ENCODE results near the gene GNG12.

The GNG12 gene

DNA sequence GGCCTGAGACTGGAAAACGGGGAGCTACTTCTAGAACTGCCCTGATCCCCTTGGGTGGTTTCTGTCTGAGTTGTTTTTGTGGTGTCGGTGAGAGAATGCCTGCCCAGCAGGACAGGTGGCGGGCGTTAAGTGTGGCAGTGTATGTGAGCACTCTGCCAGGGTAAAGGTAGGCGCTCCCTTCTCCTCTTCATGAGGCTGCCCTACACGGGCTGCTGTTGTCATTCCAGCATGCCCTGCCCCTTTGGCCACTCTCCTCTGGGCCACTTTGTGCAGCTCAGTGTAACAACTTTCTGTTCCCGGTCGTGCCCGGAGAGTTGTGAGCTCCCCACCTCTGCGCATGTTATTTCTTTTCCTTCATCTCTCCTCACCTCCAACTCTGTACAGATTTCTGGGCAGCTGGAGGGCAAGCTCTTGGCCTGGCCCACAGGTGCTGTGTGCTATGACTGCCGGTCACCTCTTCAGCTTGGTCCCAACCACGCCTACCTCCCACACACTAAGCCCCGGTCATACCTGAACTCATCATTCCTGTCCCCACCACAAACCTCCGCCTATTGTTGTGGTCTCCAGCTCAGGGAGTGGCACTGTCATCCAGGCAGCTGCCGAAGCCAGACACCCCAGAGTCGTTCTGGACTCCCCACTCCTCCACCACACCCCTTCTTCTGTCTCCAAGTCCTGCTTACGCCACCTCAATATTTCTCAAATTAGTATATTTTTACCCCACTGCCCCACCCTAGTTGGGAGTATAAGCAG is 79.3 kb downstream of the GNG12 start:
- DNase-seq (ENCODE audit: low read depth), result no peak

- DNase-seq (ENCODE audit: low read depth), result peak; percentile 51
These were observed 81.0 kb downstream of the GNG12 start for GRCh38 chr1:67752306-67752705.

DNA sequence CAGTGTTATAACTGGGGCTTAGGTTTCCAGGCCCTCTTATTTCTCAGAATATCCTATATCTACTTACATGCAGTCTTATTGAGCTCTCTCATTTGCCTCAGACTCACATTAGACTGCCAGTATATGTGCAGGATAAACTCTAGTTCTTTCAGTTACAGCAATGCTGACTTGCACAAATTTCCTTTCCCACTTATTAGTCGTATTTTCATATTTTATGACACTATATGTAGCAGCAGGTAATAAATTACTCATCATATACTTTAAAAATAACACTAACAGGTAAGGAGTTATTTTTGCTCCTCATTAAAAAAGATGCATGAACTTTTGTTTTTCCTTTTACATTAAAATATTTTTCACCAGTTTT is 82.6 kb downstream of the GNG12 start:
- no peak for DNase-seq (ENCODE audit: low read depth)

- DNase-seq (ENCODE audit: low read depth), result peak; percentile 80
These were observed 83.2 kb downstream of the GNG12 start for GRCh38 chr1:67749844-67750690.

DNA sequence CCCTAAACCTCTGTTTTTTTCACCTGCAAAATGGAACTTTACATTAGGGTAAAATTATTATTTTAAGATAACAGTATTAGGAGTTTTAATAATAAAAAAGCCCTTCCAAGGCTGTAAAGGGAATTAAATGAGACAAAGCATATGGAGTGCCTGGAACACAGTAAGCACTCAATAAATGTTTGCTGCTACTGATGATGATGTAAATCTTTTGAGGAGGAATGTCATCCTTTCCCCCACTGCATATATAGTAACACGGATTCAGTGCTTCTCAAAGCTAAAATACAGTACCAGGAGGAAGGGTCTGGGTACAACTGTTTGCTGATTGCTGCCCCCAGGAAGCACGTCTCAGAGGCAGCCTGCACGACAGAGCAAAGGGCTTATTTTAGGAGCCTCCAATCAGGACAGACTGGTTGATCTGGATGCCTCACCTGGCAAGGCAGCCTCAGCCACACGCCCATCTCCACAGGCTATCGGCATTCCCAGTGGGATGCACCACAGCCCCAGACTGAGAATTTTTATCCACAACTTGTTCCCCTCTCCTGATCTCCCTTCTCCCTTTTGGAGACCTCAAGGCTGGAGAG is 83.9 kb downstream of the GNG12 start:
- DNase-seq (ENCODE audit: low read depth), result no peak

- DNase-seq (ENCODE audit: low read depth), result peak; percentile 52
These were observed 84.6 kb downstream of the GNG12 start for GRCh38 chr1:67748630-67749029.

DNA sequence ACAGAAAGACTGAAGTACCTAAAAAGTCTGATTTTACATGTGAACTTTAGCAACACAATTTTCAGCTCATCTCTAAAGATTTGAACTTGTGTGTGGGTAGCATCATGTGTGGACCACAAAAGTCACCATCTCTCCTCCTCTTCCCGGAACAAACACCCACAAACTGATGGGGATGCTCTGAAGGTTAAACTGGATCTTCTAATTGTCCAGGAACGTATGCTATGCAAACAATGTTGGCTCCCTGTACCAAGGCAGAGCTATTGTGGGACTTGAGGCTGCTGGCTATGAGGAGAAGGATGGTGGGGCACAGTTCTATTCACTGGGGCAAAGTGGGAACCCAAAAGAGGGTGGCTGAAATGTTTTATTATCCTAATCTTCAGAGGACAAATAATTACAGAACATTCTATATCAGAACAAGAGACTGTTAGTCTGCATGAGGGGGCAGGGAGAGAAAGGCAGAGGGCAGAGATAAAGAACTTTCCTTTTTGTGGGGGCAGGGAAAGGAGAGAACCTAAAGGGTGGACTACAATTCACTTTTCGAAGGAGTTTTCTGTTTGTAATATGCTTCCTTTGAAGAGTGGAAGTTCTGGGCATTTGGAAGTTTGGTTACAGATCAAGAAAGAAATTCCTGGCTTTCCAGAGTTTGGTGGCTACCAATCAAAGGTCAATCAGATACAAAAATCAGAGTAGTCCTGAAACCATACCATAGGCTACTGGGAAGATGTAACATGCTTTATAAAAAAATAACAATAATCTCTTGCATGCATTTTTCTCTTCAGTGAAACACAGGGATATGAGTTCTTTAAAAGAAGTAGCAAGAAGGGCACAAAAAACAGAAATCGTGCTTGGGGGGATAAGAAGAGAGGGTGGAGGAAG is 85.4 kb downstream of the GNG12 start:
- DNase-seq (ENCODE audit: low read depth), result peak; percentile 50

DNA sequence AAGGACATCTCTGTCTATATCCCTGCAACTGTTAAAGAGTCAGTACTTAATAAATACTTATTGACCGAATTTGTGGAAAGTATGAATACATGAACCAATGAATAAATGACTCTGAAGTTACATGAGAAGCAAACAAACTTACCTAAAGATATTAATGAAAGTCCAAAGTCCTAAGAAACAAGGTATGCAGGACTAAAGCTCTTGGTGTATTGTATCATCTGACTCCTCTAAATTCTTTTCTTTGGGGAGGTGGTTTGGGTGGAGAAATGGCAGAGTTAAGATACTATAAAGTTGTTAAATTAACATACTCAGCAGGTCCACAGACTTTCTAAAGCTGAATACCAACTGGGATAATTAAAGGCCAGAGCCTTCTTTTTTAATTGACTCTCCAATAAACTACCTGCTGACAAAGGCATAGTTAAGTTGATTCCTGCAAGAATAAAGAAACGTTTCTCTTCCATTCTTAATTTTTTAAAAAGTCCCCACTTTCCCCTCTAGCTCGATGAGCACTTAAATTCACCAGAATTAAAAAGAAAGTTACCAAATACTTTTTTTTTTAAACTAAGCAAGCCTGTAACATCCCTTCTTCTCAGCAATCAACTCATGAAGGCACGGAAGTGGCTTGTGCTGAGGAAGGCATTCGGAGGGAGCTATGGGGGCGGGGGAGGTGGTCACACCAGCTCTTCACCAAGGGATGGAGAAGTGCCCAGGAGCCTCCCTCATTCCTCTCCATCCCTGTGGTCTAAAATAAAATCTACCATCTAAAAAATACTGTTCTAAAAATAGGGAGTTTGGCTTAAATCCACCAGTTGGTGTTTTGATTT is 87.2 kb downstream of the GNG12 start:
- DNase-seq (ENCODE audit: low read depth), result no peak

GRCh38 chr1:67743072-67743725 is 90.1 kb downstream of the GNG12 start:
- no peak for DNase-seq (ENCODE audit: low read depth)

DNA sequence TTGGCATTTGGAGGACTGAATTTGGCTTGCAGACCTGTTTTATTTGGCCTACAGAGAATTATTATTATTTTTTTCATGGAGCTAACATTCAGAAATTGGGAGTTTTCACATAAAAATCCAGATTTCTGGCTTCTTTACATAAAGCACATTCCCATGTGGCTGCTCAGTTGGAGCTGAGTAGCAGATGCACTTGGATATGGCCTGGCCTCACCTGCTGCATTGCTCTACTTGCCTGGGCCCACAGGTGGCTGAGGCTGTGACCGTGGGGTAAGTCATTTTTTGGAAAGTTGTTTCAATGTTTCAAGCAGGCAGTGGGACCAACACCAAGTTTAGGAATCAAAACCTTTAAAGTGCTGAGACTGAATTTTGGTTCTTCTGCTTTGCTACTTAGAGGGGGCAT is 91.5 kb downstream of the GNG12 start:
- DNase-seq (ENCODE audit: low read depth), result no peak

DNA sequence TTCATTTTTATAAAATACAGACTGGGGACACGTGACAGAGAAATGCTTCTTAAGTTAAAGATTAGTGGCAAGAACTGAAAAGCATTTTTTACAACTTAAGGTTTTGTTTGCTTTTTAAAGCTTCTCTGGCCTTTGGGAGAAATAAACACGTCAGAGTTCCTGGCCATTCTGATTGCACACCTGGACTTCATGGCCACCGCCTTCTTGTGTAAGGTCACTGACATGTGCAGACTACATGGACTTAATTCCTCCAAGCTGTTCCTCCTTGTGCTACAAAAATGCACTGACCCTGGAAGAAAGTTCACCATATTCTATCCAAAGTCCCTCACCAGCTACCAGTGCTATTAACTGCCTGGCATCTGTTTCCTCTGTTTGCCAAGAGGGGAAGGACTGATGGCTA is 92.1 kb downstream of the GNG12 start:
- DNase-seq (ENCODE audit: low read depth), result no peak

GRCh38 chr1:67740543-67740942 is 92.7 kb downstream of the GNG12 start:
- DNase-seq (ENCODE audit: low read depth), result no peak

DNA sequence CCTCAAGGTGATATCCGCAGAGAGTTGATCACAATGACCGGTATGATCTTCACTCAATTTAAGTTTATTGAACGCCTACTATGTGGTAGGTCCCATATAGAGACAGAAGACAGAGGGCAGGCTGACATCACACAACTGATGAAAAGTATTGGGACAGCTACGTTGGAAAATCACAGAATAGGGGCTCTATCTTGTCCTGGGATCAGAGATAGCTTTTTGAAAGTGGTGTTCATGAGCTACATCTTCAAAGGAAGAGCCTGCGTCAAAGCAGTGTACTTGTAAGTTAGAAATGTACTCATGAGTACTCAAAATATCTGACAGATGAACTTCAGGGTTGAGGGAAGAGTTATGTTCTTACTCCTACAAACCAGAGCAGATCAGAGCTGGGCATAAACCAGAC is 93.9 kb downstream of the GNG12 start:
- no peak for DNase-seq (ENCODE audit: low read depth)

DNA sequence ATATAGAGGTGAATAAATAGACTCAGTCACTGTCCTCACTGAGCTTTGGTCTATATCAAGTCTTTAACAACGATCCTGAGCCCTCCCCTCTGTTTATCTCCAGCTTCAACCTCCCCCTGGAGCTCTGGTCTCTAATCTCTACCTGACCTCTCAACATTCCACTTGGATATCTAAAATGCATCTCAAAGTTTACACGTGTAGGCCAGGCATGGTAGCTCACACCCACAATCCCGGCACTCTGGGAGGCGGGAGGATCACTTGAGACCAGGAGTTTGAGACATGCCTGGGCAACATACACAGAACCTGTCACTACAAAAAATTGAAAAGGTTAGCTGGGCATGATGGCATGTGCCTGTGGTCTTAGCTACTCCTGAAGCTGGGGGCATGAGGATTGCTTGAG is 94.9 kb downstream of the GNG12 start:
- DNase-seq (ENCODE audit: low read depth), result no peak

DNA sequence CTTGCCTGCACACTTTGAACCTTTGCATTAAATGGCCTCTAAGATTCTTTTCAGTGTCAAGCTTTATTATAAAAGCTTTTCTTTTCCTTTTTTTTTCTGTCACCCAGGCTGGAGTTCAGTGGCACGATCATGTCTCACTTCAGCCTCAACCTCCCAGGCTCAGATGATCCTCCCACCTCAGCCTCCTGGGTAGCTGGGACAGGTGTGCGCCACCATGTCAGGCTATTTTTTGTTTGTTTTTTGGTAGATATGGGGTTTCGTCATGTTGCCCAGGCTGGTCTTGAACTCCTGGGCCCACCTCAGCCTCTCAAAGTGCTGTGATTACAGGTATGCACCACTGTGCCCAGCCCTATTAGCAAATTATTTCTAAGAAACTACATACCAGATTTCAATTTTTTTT is 95.4 kb downstream of the GNG12 start:
- no peak for DNase-seq (ENCODE audit: low read depth)

- DNase-seq (ENCODE audit: low read depth), result no peak
These were observed 96.5 kb downstream of the GNG12 start for GRCh38 chr1:67736750-67737149.

GRCh38 chr1:67735806-67736627 is 97.2 kb downstream of the GNG12 start:
- peak; percentile 91 for DNase-seq (ENCODE audit: low read depth)

DNA sequence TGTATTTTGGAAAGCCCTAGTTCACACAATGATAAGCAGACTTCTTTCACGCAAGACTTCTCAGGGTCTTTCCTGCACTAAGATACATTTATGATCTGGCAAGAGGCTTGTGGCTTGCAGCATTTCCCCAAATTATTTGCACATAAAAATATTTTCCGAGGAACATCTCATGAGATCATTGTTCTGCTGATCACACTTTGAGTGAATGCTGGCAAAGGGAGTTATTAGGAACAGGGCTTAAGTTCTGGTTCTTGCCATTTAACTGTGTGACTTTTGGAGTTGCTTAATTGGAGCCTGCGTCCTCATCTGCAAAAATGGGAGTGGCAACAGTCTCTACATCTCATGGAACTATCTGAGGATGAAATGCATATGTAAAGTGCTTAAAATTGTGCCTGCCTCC is 98.1 kb downstream of the GNG12 start:
- no peak for DNase-seq (ENCODE audit: low read depth)

DNA sequence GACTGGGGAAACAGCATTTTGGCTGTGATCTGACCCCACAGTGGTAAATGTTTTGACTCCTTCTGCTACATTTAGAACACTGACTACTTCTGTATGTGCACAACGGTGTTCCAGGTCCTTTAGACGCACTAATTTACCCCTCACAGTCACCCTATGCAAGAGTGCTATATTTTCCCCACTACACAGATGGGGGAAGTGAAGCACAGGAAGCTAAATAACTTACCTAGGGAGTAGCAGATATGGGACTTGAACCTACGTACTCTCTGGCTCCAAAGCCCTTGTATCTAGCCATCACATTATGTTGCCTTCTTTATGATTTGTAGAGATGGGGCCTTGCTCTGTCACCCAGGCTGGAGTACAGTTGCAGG is 99.0 kb downstream of the GNG12 start:
- DNase-seq (ENCODE audit: low read depth), result no peak
